Kidney (tissue), 14 donors: ENCODE results near the gene SLC9A8. TPM values are rescaled to one million over a fixed set of nuclear protein-coding genes. Genes with fewer than 3 reads are reported as not detected.

Experiments
- DNase-seq, 5 donors: peaks; one replicate each; pipeline ENCODE4 v3.0.0-alpha.2; 2013 to 2020
- FAIRE-seq: peaks from 2 replicates; lab custom pipeline; 2012; peaks lifted over from hg19 to GRCh38; lab: Jason Lieb, UNC
- H3K27ac ChIP-seq, 2 donors: one replicate each; pipeline ENCODE4 v1.7.0; 2013; ENCODE audit warnings: low read depth in 2 of 2, low read length in 2 of 2, inconsistent platforms in 1 of 2
- H3K27me3 ChIP-seq: one replicate; pipeline ENCODE4 v1.7.1; 2013; ENCODE audit warnings: low read length, inconsistent platforms; ENCODE audit not compliant: control insufficient read depth, insufficient read depth
- H3K36me3 ChIP-seq, 3 donors: one replicate each; pipeline versions ENCODE4 v1.7.0 to v1.7.1; 2013; ENCODE audit warnings: low read length in 3 of 3, control low read depth in 1 of 3, inconsistent platforms in 1 of 3; ENCODE audit not compliant: insufficient read depth in 3 of 3, control insufficient read depth in 2 of 3
- H3K4me1 ChIP-seq, 3 donors: one replicate each; pipeline versions ENCODE4 v1.7.0 to v1.7.1; 2013; ENCODE audit warnings: low read length in 3 of 3, inconsistent platforms in 1 of 3, low read depth in 1 of 3; ENCODE audit not compliant: control insufficient read depth in 2 of 3, insufficient read depth in 2 of 3
- H3K4me3 ChIP-seq, 3 donors: one replicate each; pipeline versions ENCODE4 v1.7.0 to v1.8.1; 2013; ENCODE audit warnings: low read length in 3 of 3, control low read depth in 1 of 3, inconsistent platforms in 1 of 3
- H3K9ac ChIP-seq, 3 donors: one replicate each; pipeline versions ENCODE4 v1.7.0 to v1.7.1; 2013; ENCODE audit warnings: low read length in 3 of 3, control low read depth in 1 of 3, inconsistent platforms in 1 of 3
- H3K9me3 ChIP-seq, 3 donors: one replicate each; pipeline versions ENCODE4 v1.7.0 to v1.7.1; 2013; ENCODE audit warnings: low read length in 3 of 3, control low read depth in 1 of 3, inconsistent platforms in 1 of 3; ENCODE audit not compliant: control insufficient read depth in 2 of 3, insufficient read depth in 1 of 3
- intact Hi-C: fragments of 100-400 bp; cut with DNase I; formaldehyde crosslinking; loops from one replicate; pipeline ENCODE4 v1.11.1; 2022
- polyA plus RNA-seq: library from polyadenylated mRNA; stranded (reverse); fragments of 350-450 nt; fragmentation: Illumina TruSeq; extraction: RNeasy Lipid Tissue Mini Kit (QIAGEN cat#74804); gene quantifications from one replicate; pipeline ENCODE4 v1.2.3, GENCODE V29; 2014; ENCODE audit warnings: low read depth, low replicate concordance; ENCODE audit not compliant: insufficient read depth
- total RNA-seq: library from RNA; stranded (reverse); fragmentation: NEBNext Ultra II Directional; extraction: Animal tissue kit (Norgen Biotek cat#: 25700); gene quantifications from one replicate; pipeline ENCODE4 v1.2.1, GENCODE V29; 2021
- TF ChIP-seq, protein P1 (sequence below): IDR thresholded peaks from 3 replicates; pipeline ENCODE4 v1.5.1; 2012; ENCODE audit warnings: mild to moderate bottlenecking, moderate library complexity, borderline replicate concordance; ENCODE audit not compliant: insufficient read depth; ENCODE audit errors: extremely low read depth
- donor health status: control.
- donor health status: control.
- donor health status: control.
- donor health status: control.
- donor health status: control.
- donor health status: DM: yes; HTN: yes; CAD: no.
- donor health status: Normal renal cell carcinoma (clear cell type).

The SLC9A8 gene
- total and polyA plus RNA-seq, 2 donors from 2014 or later = 4.5 to 22.4 TPM

DNA sequence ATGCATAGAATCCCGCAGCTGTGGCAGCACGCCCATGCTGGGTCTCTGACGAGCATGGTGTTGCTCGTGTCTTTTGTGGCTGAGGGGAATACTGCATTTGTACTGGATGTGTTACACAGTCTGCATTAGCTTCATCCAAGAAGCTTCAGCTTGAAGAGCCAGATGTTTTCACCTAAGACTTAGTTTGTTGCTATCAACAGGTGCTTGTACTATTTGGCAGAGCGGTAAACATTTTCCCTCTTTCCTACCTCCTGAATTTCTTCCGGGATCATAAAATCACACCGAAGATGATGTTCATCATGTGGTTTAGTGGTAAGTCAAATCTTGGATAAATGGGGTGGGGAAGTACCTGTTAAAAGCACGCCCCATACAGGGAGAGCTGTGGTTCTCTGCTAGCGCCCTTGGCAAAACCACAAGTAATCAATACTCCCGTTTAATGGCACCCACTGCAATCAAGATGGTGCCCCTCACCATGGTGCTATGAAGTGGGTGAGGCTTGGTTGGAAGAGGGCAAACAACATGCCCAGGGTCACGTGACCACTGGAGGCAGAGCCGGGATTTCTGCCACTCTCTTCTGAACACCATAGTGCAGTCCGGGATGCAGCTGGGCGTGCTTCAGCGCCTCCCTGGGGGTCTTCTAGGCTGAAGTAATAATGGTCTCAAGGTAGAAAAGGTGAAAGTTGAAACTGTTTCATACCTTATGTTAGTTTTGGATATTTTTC, 68.3 kb downstream of the SLC9A8 start:
- Histone ChIP-seq H3K9ac (no peak overlapping the region), H3K4me3 (no peak overlapping the region), H3K36me3 (peaks cover 2 to 34% (median 14%) of the 10 kb centered on the region in 3 donors), H3K4me1 (no peaks in the 10 kb centered on the region), H3K9me3 (no peaks in the 10 kb centered on the region), H3K27ac (no peak overlapping the region), H3K27me3 (no peaks in the 10 kb centered on the region)
- no peak for FAIRE-seq
- TF ChIP-seq, protein P1, sequence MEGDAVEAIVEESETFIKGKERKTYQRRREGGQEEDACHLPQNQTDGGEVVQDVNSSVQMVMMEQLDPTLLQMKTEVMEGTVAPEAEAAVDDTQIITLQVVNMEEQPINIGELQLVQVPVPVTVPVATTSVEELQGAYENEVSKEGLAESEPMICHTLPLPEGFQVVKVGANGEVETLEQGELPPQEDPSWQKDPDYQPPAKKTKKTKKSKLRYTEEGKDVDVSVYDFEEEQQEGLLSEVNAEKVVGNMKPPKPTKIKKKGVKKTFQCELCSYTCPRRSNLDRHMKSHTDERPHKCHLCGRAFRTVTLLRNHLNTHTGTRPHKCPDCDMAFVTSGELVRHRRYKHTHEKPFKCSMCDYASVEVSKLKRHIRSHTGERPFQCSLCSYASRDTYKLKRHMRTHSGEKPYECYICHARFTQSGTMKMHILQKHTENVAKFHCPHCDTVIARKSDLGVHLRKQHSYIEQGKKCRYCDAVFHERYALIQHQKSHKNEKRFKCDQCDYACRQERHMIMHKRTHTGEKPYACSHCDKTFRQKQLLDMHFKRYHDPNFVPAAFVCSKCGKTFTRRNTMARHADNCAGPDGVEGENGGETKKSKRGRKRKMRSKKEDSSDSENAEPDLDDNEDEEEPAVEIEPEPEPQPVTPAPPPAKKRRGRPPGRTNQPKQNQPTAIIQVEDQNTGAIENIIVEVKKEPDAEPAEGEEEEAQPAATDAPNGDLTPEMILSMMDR = no peak
- intact Hi-C loops = no loop called here
- no peak for DNase-seq

GRCh38 chr20:49882171-49882970, 69.7 kb downstream of the SLC9A8 start:
- Histone ChIP-seq H3K9ac (no peak overlapping the region), H3K27me3 (no peaks in the 10 kb centered on the region), H3K9me3 (no peaks in the 10 kb centered on the region), H3K36me3 (peaks cover 2 to 31% (median 14%) of the 10 kb centered on the region in 3 donors), H3K4me3 (no peak overlapping the region), H3K4me1 (peaks cover 0 to under 1% (median 0%) of the 10 kb centered on the region in 3 donors), H3K27ac (no peak overlapping the region)
- TF ChIP-seq, protein P1 = no peak
- intact Hi-C loops = no loop called here
- no peak for FAIRE-seq
- no peak for DNase-seq

GRCh38 chr20:49883246-49883802, 70.7 kb downstream of the SLC9A8 start:
- H3K4me1 ChIP-seq = peaks cover 0 to 8% (median 0%) of the 10 kb centered on the region in 3 donors
- FAIRE-seq = no peak
- intact Hi-C loops = no loop called here
- no peak overlapping the region for H3K9ac ChIP-seq
- H3K27me3 ChIP-seq = no peaks in the 10 kb centered on the region
- TF ChIP-seq, protein P1 = no peak
- peaks cover 2 to 31% (median 14%) of the 10 kb centered on the region in 3 donors for H3K36me3 ChIP-seq
- no peak overlapping the region for H3K4me3 ChIP-seq
- no peak overlapping the region for H3K27ac ChIP-seq
- H3K9me3 ChIP-seq = no peaks in the 10 kb centered on the region
- DNase-seq = no peak
